ENCODE results near the gene CRELD2.

Gene CRELD2

GRCh38 chr22:49917974-49918910, at the start of gene CRELD2, which contains the start of gene ALG12:
TSS of gene CRELD2 (plus strand) at chr22:49918634. CDS start at chr22:49918770, 136 bp downstream.
TSS of gene ALG12 (minus strand) at chr22:49918438. CDS start at chr22:49913765, 4,673 bp downstream.
- H3K4me1 ChIP-seq: peaks cover 0 to 32% (median 19%) of the 10 kb centered on the region in 4 donors
- H3K27me3 ChIP-seq: no peaks in the 10 kb centered on the region
- H3K9me3 ChIP-seq: no peaks in the 10 kb centered on the region
- peak; percentile 98 to 99 for DNase-seq
- TF ChIP-seq CTCF (IDR thresholded peaks at IDR 0.05): no peak
- H3K27ac ChIP-seq: peak within 1 kb of the TSS; percentile 87 to 95
- intact Hi-C loops (cut with DNase I; ENCODE audit: low total_unique reads): loop anchor here (5.0 kb wide), 1 partner anchor 66 kb away; the partner anchor contains the start of gene ZBED4
- H3K4me3 ChIP-seq: peak within 1 kb of the TSS; percentile 66 to 69
- H3K36me3 ChIP-seq: peaks cover 6 to 42% (median 20%) of the 10 kb centered on the region in 3 donors

GRCh38 chr22:49869086-49869830, 49.2 kb upstream of the CRELD2 start:
- Histone ChIP-seq H3K4me3 (no peak overlapping the region), H3K9me3 (peaks cover 9 to 71% (median 43%) of the 10 kb centered on the region in 3 donors), H3K27ac (no peak overlapping the region), H3K4me1 (no peaks in the 10 kb centered on the region), H3K27me3 (no peaks in the 10 kb centered on the region), H3K36me3 (peaks cover 4 to 46% (median 6%) of the 10 kb centered on the region in 3 donors)
- TF ChIP-seq CTCF (IDR thresholded peaks at IDR 0.05): no peak
- intact Hi-C loops (cut with DNase I; ENCODE audit: low total_unique reads): no loop called here
- no peak for DNase-seq

- no peak for DNase-seq
- peaks cover 4 to 46% (median 6%) of the 10 kb centered on the region in 3 donors for H3K36me3 ChIP-seq
- H3K27me3 ChIP-seq: no peaks in the 10 kb centered on the region
- peaks cover 9 to 68% (median 43%) of the 10 kb centered on the region in 3 donors for H3K9me3 ChIP-seq
- H3K27ac ChIP-seq: no peak overlapping the region
- H3K4me1 ChIP-seq: no peaks in the 10 kb centered on the region
- intact Hi-C loops (cut with DNase I; ENCODE audit: low total_unique reads): no loop called here
- TF ChIP-seq CTCF (IDR thresholded peaks at IDR 0.05): no peak
- H3K4me3 ChIP-seq: no peak overlapping the region
Observed at GRCh38 chr22:49869845-49870712, 48.4 kb upstream of the CRELD2 start.

GRCh38 chr22:49871482-49871881, 47.0 kb upstream of the CRELD2 start:
- peaks cover 9 to 54% (median 34%) of the 10 kb centered on the region in 3 donors for H3K9me3 ChIP-seq
- H3K36me3 ChIP-seq: peaks cover 7 to 40% (median 10%) of the 10 kb centered on the region in 3 donors
- H3K4me1 ChIP-seq: no peaks in the 10 kb centered on the region
- no peaks in the 10 kb centered on the region for H3K27me3 ChIP-seq
- H3K4me3 ChIP-seq: no peak overlapping the region
- intact Hi-C loops (cut with DNase I; ENCODE audit: low total_unique reads): no loop called here
- H3K27ac ChIP-seq: no peak overlapping the region
- TF ChIP-seq CTCF (IDR thresholded peaks at IDR 0.05): no peak
- no peak for DNase-seq

- Histone ChIP-seq H3K4me1 (no peaks in the 10 kb centered on the region), H3K27ac (no peak overlapping the region), H3K36me3 (peaks cover 6 to 32% (median 15%) of the 10 kb centered on the region in 3 donors), H3K4me3 (no peak overlapping the region), H3K9me3 (peaks cover 9 to 45% (median 25%) of the 10 kb centered on the region in 3 donors), H3K27me3 (no peaks in the 10 kb centered on the region)
- intact Hi-C loops (cut with DNase I; ENCODE audit: low total_unique reads): no loop called here
- no peak for TF ChIP-seq CTCF (IDR thresholded peaks at IDR 0.05)
- DNase-seq: no peak
Observed at GRCh38 chr22:49872347-49872746, 46.1 kb upstream of the CRELD2 start.
